ENCODE data around the gene CISD3. TPM values are rescaled to one million over a fixed set of nuclear protein-coding genes. Genes with fewer than 3 reads are reported as not detected.
A peak's percentile ranks its signal among the peaks of the same experiment; 100 is the strongest.

CISD3 gene
- total and polyA plus RNA-seq, 10 of the 15 experiments (the other 5 are each of a cell fraction or from before 2014, with no cell fraction given) = 2.6 to 38.1 (median 8.1) TPM

DNA sequence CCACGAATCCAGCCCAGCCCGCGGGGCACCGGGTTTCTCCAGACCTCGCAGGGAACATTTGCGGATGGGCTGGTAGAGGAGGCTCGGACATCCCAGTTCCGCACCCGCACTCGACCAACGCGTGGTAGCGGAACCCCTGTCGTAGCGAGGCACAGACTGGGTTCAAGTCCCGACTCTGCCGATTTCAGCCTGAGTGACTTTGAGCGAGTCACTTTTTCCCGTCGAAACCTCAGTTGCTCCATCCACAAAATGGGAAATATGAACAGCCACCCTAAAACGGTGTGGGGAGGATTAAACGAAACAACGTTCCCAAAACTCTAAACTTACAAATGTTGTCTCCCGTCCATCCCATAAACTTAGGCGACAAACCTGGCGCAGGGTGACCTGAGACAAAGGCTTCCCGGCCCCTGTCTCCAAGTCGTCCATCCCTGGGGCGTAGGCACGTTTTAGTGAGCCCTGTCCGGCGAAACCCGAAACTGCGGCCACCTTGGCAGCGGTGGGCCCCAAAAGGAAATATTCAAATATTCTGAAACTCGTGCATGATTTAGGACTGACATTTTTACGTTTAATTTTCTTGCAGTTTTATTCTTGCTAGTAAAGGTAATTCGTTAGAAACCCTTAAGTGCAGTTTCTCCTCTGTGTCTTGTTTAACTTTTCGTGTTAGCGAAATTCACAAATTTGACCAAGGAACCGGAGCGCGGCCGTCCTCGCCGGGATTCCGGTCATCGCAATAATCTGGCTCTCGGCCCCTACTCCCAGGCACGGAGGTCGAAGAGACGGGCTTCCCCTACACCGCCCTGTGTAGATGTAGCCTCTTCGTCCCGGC, 27.0 kb upstream of the CISD3 start (continued):
- no peak; the same call in 1 of the 2 replicates for TF ChIP-seq POLR2AphosphoS2 (IDR thresholded peaks at IDR 0.05; ENCODE audit: low read depth, low read length)
- TF ChIP-seq, protein P1, sequence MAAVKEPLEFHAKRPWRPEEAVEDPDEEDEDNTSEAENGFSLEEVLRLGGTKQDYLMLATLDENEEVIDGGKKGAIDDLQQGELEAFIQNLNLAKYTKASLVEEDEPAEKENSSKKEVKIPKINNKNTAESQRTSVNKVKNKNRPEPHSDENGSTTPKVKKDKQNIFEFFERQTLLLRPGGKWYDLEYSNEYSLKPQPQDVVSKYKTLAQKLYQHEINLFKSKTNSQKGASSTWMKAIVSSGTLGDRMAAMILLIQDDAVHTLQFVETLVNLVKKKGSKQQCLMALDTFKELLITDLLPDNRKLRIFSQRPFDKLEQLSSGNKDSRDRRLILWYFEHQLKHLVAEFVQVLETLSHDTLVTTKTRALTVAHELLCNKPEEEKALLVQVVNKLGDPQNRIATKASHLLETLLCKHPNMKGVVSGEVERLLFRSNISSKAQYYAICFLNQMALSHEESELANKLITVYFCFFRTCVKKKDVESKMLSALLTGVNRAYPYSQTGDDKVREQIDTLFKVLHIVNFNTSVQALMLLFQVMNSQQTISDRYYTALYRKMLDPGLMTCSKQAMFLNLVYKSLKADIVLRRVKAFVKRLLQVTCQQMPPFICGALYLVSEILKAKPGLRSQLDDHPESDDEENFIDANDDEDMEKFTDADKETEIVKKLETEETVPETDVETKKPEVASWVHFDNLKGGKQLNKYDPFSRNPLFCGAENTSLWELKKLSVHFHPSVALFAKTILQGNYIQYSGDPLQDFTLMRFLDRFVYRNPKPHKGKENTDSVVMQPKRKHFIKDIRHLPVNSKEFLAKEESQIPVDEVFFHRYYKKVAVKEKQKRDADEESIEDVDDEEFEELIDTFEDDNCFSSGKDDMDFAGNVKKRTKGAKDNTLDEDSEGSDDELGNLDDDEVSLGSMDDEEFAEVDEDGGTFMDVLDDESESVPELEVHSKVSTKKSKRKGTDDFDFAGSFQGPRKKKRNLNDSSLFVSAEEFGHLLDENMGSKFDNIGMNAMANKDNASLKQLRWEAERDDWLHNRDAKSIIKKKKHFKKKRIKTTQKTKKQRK (IDR thresholded peaks at IDR 0.05; ENCODE audit: low read depth, low read length) = no peak
- no peak for TF ChIP-seq IKZF1 (conservative IDR thresholded peaks at IDR 0.05)
- TF ChIP-seq TAF1 (IDR thresholded peaks at IDR 0.05; ENCODE audit: borderline replicate concordance, low read depth, low read length) = no peak
- TF ChIP-seq BHLHE40 (IDR thresholded peaks at IDR 0.05; ENCODE audit: borderline replicate concordance in 1 of 2, low read depth in 2 of 2, low read length in 1 of 2) = peak; percentile 76 to 84
- TF ChIP-seq RB1 (IDR thresholded peaks at IDR 0.05; ENCODE audit: borderline replicate concordance) = no peak
- TF ChIP-seq HDGF (IDR thresholded peaks at IDR 0.05) = no peak
- TF ChIP-seq SIN3A (IDR thresholded peaks at IDR 0.05; ENCODE audit: low read depth, low read length) = no peak
- TF ChIP-seq, protein P2, sequence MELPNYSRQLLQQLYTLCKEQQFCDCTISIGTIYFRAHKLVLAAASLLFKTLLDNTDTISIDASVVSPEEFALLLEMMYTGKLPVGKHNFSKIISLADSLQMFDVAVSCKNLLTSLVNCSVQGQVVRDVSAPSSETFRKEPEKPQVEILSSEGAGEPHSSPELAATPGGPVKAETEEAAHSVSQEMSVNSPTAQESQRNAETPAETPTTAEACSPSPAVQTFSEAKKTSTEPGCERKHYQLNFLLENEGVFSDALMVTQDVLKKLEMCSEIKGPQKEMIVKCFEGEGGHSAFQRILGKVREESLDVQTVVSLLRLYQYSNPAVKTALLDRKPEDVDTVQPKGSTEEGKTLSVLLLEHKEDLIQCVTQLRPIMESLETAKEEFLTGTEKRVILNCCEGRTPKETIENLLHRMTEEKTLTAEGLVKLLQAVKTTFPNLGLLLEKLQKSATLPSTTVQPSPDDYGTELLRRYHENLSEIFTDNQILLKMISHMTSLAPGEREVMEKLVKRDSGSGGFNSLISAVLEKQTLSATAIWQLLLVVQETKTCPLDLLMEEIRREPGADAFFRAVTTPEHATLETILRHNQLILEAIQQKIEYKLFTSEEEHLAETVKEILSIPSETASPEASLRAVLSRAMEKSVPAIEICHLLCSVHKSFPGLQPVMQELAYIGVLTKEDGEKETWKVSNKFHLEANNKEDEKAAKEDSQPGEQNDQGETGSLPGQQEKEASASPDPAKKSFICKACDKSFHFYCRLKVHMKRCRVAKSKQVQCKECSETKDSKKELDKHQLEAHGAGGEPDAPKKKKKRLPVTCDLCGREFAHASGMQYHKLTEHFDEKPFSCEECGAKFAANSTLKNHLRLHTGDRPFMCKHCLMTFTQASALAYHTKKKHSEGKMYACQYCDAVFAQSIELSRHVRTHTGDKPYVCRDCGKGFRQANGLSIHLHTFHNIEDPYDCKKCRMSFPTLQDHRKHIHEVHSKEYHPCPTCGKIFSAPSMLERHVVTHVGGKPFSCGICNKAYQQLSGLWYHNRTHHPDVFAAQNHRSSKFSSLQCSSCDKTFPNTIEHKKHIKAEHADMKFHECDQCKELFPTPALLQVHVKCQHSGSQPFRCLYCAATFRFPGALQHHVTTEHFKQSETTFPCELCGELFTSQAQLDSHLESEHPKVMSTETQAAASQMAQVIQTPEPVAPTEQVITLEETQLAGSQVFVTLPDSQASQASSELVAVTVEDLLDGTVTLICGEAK (IDR thresholded peaks at IDR 0.05; ENCODE audit: borderline replicate concordance) = no peak
- no peak for TF ChIP-seq NFXL1 (IDR thresholded peaks at IDR 0.05; ENCODE audit: borderline replicate concordance)
- no peak; the same call in 1 of the 2 replicates for TF ChIP-seq NFIC (IDR thresholded peaks at IDR 0.05; ENCODE audit: low read depth, low read length)
- TF ChIP-seq BMI1 (IDR thresholded peaks at IDR 0.05; ENCODE audit: borderline replicate concordance) = no peak
- peak; percentile 28; the same call in 1 of the 2 replicates for TF ChIP-seq PAX5 (IDR thresholded peaks at IDR 0.05; ENCODE audit: borderline replicate concordance, low read depth, low read length)
- TF ChIP-seq JUNB (IDR thresholded peaks at IDR 0.05) = no peak
- no peak for TF ChIP-seq MYC (IDR thresholded peaks at IDR 0.05; ENCODE audit: insufficient read depth, insufficient read length, insufficient replicate concordance, low read length, severe bottlenecking)
- no peak for TF ChIP-seq ATF3 (IDR thresholded peaks at IDR 0.05; ENCODE audit: borderline replicate concordance, extremely low read depth, low read depth, low read length)
- TF ChIP-seq WRNIP1 (IDR thresholded peaks at IDR 0.05; ENCODE audit: borderline replicate concordance, low read depth, low read length) = no peak
- TF ChIP-seq MTA3 (IDR thresholded peaks at IDR 0.05; ENCODE audit: borderline replicate concordance, low read length) = peak; percentile 82; the same call in 1 of the 2 replicates
- TF ChIP-seq STAT1 (conservative IDR thresholded peaks at IDR 0.05) = no peak

Measured in GM12878 (cell line).